HEK293T (cell line): Measurements from ENCODE around the gene RPS21.

Experiments used
- ARNT ChIP-seq: fragments of 450-650 bp; IDR thresholded peaks from 2 replicates; pipeline ENCODE4 v1.6.1; 2017; ENCODE audit warnings: mild to moderate bottlenecking
- BHLHE40 ChIP-seq: fragments of 450-650 bp; IDR thresholded peaks from 2 replicates; pipeline ENCODE4 v1.6.1; 2016; ENCODE audit warnings: mild to moderate bottlenecking, moderate library complexity, borderline replicate concordance
- CTBP1 ChIP-seq: fragments of 450-650 bp; IDR thresholded peaks from 2 replicates; pipeline ENCODE4 v1.6.1; 2016; ENCODE audit warnings: borderline replicate concordance
- ELF4 ChIP-seq: fragments of 450-650 bp; IDR thresholded peaks from 2 replicates; pipeline ENCODE4 v1.6.1; 2017; ENCODE audit warnings: antibody characterized with exemption
- FOXK2 ChIP-seq: fragments of 450-650 bp; IDR thresholded peaks from 2 replicates; pipeline ENCODE4 v1.6.1; 2016; ENCODE audit warnings: mild to moderate bottlenecking
- LEF1 ChIP-seq: fragments of 450-650 bp; IDR thresholded peaks from 2 replicates; pipeline ENCODE4 v1.6.1; 2017; ENCODE audit warnings: mild to moderate bottlenecking, borderline replicate concordance
- NFRKB ChIP-seq: fragments of 450-650 bp; IDR thresholded peaks from 2 replicates; pipeline ENCODE4 v1.6.1; 2016; ENCODE audit warnings: mild to moderate bottlenecking, moderate library complexity
- PKNOX1 ChIP-seq: fragments of 450-650 bp; IDR thresholded peaks from 2 replicates; pipeline ENCODE4 v1.6.1; 2016
- SP1 ChIP-seq: fragments of 450-650 bp; IDR thresholded peaks from 2 replicates; pipeline ENCODE4 v1.6.1; 2017
- SUZ12 ChIP-seq: fragments of 450-650 bp; IDR thresholded peaks from 2 replicates; pipeline ENCODE4 v1.6.1; 2016; ENCODE audit warnings: mild to moderate bottlenecking
- TARDBP ChIP-seq: fragments of 450-650 bp; IDR thresholded peaks from 2 replicates; pipeline ENCODE4 v1.6.1; 2016
- ZNF384 ChIP-seq: fragments of 450-650 bp; IDR thresholded peaks from 2 replicates; pipeline ENCODE4 v1.6.1; 2016

- TF ChIP-seq FOXK2 (no peak), SP1 (no peak), BHLHE40 (no peak), SUZ12 (no peak), ELF4 (no peak), LEF1 (no peak), PKNOX1 (no peak), NFRKB (no peak), CTBP1 (no peak), TARDBP (no peak), ZNF384 (no peak), ARNT (no peak)
These were observed 4.4 kb upstream of the RPS21 start for GRCh38 chr20:62382306-62383198.
